Measurements from ENCODE around the gene CADPS2.

DNA sequence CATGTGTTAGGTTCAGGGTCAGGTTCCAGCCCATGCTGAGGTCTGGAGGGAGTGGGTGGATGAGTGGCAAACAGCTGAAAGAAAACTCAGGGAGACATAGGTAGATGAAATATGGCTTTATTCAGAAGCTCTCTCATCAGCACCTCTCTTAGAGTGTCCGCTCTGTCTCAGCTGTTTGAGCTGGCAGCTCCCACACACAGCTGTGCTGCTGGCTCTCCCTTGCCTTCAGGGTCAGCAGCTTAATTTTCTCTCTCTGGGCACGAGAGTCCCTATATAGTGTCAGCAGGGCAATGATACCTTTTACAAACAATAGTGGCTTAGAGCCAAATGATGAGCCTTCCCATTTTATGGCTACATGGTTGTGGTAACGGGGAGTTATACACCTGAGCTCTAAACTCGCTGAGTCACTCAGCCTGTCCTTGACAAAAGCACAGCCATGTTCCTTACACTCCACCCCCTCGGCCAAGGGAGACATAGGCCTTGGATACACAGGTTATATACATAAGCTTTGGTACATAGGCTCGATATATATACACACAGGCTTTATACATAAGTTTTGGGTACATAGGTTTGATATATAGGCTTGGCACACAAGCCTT is 197.8 kb downstream of the CADPS2 start:
- TF ChIP-seq, protein P1, sequence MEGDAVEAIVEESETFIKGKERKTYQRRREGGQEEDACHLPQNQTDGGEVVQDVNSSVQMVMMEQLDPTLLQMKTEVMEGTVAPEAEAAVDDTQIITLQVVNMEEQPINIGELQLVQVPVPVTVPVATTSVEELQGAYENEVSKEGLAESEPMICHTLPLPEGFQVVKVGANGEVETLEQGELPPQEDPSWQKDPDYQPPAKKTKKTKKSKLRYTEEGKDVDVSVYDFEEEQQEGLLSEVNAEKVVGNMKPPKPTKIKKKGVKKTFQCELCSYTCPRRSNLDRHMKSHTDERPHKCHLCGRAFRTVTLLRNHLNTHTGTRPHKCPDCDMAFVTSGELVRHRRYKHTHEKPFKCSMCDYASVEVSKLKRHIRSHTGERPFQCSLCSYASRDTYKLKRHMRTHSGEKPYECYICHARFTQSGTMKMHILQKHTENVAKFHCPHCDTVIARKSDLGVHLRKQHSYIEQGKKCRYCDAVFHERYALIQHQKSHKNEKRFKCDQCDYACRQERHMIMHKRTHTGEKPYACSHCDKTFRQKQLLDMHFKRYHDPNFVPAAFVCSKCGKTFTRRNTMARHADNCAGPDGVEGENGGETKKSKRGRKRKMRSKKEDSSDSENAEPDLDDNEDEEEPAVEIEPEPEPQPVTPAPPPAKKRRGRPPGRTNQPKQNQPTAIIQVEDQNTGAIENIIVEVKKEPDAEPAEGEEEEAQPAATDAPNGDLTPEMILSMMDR (IDR thresholded peaks at IDR 0.05; ENCODE audit: insufficient read depth, low read length, poor library complexity, severe bottlenecking), result no peak
- TF ChIP-seq EZH2phosphoT487 (conservative IDR thresholded peaks at IDR 0.05; ENCODE audit: low read length), result no peak
